ENCODE measurements around the gene NRAP. TPM values are rescaled to one million over a fixed set of nuclear protein-coding genes. Genes with fewer than 3 reads are reported as not detected.
"Not testable (repeated sequence)": the region's sequence is repeated elsewhere in the genome, so short reads cannot be mapped to it uniquely, and the experiment has no call there.

The NRAP gene
- total RNA-seq, 2 donors from 2014 or later, result 290 to 327 TPM

- intact Hi-C loops (cut with DNase I), result no loop called here
- ATAC-seq, result no peak
- no peak for DNase-seq
These were observed 19.5 kb upstream of the NRAP start for GRCh38 chr10:113683300-113683699.

GRCh38 chr10:113681533-113682470, 18.0 kb upstream of the NRAP start:
- intact Hi-C loops (cut with DNase I), result no loop called here
- DNase-seq (no peak), ATAC-seq (no peak)

GRCh38 chr10:113680190-113681111, 16.6 kb upstream of the NRAP start:
- intact Hi-C loops (cut with DNase I), result no loop called here
- ATAC-seq (peak; percentile 43 to 51), DNase-seq (peak; percentile 45)

GRCh38 chr10:113679463-113680189, 15.8 kb upstream of the NRAP start, which contains the start of gene CASP7:
Gene CASP7, plus strand, starts transcription at chr10:113679912. Its CDS starts 17,582 bp downstream, at chr10:113697494.
- DNase-seq, result peak; percentile 86
- peak; percentile 95 to 97 for ATAC-seq
- intact Hi-C loops (cut with DNase I), result no loop called here

GRCh38 chr10:113666682-113667252, 2.9 kb upstream of the NRAP start:
- DNase-seq (no peak), ATAC-seq (no peak)
- intact Hi-C loops (cut with DNase I), result no loop called here

GRCh38 chr10:113665806-113666354, 2.0 kb upstream of the NRAP start:
- intact Hi-C loops (cut with DNase I), result no loop called here
- ATAC-seq (peak; percentile 60 to 86), DNase-seq (no peak)

- ATAC-seq (no peak), DNase-seq (no peak)
- intact Hi-C loops (cut with DNase I), result no loop called here
These were observed 1.5 kb upstream of the NRAP start for GRCh38 chr10:113665352-113665751.

GRCh38 chr10:113663142-113663541, 699 bp downstream of the NRAP start:
- ATAC-seq (peak; percentile 22 to 48), DNase-seq (no peak)
- intact Hi-C loops (cut with DNase I), result no loop called here

- intact Hi-C loops (cut with DNase I), result no loop called here
- ATAC-seq (peak; percentile 49 to 72), DNase-seq (no peak)
These were observed 2.5 kb downstream of the NRAP start for GRCh38 chr10:113661332-113661731.

GRCh38 chr10:113657544-113657943, 6.3 kb downstream of the NRAP start:
- intact Hi-C loops (cut with DNase I), result no loop called here
- DNase-seq (no peak), ATAC-seq (no peak)

- ATAC-seq (no peak), DNase-seq (no peak)
- intact Hi-C loops (cut with DNase I), result no loop called here
These were observed 6.9 kb downstream of the NRAP start for GRCh38 chr10:113656896-113657295.

GRCh38 chr10:113652456-113652855, 11.4 kb downstream of the NRAP start:
- ATAC-seq; DNase-seq; intact Hi-C loops (cut with DNase I): not testable (repeated sequence)

- DNase-seq, result no peak
- intact Hi-C loops (cut with DNase I), result no loop called here
- no peak for ATAC-seq
These were observed 11.9 kb downstream of the NRAP start for GRCh38 chr10:113651898-113652297.

GRCh38 chr10:113651021-113651420, 12.8 kb downstream of the NRAP start:
- DNase-seq (no peak), ATAC-seq (no peak)
- intact Hi-C loops (cut with DNase I), result no loop called here

GRCh38 chr10:113650172-113650571, 13.7 kb downstream of the NRAP start:
- DNase-seq, result no peak
- intact Hi-C loops (cut with DNase I), result no loop called here
- no peak for ATAC-seq

- peak; percentile 34 for DNase-seq
- intact Hi-C loops (cut with DNase I), result no loop called here
- peak; percentile 50 to 64 for ATAC-seq
These were observed 15.4 kb downstream of the NRAP start for GRCh38 chr10:113648478-113648877.

- intact Hi-C loops (cut with DNase I), result no loop called here
- no peak for ATAC-seq
- no peak for DNase-seq
These were observed 16.0 kb downstream of the NRAP start for GRCh38 chr10:113647812-113648211.

Measured in left cardiac atrium (tissue), 4 donors.